HG03045 (cell line): ENCODE data around the gene MAP4.
"Not testable (repeated sequence)": the region's sequence is repeated elsewhere in the genome, so short reads cannot be mapped to it uniquely, and the experiment has no call there.

Experiments used
- ATAC-seq: cut with Tn5 transposase; IDR thresholded peaks from one replicate; pipeline ENCODE4 v1.9.1; 2021; ENCODE audit warnings: mild to moderate bottlenecking, moderate library complexity; ENCODE audit not compliant: unreplicated experiment

MAP4 gene, protein sequence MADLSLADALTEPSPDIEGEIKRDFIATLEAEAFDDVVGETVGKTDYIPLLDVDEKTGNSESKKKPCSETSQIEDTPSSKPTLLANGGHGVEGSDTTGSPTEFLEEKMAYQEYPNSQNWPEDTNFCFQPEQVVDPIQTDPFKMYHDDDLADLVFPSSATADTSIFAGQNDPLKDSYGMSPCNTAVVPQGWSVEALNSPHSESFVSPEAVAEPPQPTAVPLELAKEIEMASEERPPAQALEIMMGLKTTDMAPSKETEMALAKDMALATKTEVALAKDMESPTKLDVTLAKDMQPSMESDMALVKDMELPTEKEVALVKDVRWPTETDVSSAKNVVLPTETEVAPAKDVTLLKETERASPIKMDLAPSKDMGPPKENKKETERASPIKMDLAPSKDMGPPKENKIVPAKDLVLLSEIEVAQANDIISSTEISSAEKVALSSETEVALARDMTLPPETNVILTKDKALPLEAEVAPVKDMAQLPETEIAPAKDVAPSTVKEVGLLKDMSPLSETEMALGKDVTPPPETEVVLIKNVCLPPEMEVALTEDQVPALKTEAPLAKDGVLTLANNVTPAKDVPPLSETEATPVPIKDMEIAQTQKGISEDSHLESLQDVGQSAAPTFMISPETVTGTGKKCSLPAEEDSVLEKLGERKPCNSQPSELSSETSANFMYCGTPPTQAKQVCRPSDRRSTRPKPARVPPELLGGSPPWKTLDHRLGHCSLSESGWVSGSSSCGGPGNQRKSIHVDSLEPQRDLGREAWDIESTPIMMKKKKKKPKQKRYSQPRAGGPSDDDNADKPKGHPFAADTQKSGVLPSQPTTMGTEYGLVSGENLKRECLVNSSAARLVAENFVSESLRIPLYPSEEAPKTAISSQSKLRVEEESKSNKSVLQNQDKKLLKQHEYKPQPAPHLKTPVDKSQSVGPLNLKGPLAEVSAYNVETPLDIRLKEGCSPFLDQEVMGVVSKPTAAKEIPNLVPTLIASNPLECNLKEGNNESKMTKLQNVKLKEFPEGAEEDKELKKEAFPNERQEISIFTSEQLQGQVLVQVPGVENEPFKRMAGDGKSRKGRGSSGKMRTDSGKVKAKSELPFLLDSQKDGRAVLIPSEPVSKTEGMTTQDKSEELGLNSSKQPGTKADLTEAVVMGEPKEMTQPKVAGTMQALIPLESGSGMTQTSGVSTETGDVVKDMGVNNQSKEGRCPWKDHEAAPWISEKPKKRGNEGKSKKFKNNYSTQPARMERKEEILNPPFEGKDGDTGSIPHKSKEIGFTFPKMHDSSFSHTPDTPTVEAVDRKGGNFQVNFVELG (N-terminal part only)

DNA sequence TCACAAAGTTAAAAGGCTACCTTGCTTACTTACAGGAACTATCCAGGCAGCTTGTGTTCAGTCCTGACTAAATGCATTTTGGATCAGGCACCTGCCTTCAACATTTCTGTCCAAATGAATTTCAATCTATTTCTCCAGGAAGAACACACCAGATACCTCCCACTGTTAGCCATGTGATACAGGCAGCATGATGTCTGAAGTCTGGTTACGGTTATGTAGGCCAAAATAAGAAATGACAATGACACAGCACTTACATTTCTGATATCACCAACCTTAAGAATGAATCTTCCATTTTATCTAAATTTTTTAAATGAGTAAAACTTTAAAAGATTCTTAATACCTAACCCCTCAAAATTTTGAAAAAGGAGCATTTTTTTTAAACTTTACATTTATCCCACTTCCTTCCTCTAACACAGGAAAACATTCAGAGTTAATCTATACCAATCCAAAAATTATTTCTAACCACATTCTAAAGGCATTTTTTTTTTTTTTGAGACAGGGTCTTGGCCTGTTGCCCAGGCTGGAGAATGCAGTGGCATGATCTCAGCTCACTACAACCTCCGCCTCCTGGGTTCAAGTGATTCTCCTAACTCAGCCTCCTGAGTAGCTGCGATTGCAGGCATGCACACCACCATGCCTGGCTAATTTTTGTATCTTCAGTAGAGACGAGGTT, at the start of gene MAP4:
Gene MAP4, minus strand, starts transcription at position 116 of the 673 bp plus-strand sequence. CDS start 17,556 bp downstream, outside the sequence.
- no peak for ATAC-seq

DNA sequence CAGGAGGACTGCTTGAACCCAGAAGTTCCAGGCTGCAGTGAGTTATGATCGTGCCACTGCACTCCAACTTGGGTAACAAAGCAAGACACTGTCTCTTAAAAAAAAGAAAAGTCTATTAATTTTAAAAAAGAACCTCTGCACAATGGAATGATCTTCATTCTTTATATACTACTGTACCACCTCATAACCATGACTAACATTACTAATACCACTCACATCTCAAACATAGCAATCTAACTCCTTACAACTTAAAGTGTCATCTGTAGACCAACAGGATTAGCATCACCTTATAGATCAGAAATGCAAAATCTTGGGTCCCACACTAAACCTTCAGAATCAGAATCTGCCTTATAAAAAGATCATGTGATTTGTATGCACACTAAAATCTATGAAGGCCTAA, 48.8 kb upstream of the MAP4 start:
- no peak for ATAC-seq

DNA sequence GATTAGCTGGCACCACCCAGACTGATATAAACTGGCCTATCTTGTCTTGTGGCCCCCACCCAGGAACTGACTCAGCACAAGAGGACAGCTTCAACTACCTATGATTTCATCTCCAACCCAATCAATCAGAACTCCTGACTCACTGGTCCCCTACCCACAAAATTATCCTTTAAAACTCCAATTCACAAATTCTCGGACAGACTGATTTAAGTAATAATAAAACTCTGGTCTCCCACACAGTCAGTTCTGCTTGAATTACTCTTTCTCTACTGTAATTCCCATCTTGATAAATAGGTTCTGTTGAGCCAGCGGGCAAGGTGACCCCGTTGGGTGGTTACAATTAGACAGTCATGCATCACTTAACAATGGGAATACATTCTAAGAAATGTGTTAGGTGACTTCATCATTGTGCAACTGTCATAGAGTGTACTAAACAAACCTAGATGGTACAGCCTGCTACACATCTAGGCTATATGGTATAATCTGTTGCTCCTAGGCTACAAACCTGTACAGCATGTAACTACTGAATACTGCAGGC, 48.1 kb upstream of the MAP4 start:
- ATAC-seq = no peak

DNA sequence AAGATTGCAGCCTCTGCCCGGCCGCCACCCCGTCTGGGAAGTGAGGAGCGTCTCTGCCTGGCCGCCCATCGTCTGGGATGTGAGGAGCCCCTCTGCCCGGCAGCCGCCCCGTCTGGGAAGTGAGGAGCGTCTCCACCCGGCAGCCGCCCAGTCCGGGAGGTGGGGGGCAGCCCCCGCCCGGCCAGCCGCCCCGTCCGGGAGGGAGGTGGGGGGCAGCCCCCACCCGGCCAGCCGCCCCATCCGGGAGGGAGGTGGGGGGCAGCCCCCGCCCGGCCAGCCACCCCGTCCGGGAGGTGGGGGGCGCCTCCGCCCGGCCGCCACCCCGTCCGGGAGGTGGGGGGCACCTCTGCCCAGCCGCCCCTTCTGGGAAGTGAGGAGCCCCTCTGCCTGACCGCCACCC, 45.4 kb upstream of the MAP4 start:
- not testable (repeated sequence) for ATAC-seq

DNA sequence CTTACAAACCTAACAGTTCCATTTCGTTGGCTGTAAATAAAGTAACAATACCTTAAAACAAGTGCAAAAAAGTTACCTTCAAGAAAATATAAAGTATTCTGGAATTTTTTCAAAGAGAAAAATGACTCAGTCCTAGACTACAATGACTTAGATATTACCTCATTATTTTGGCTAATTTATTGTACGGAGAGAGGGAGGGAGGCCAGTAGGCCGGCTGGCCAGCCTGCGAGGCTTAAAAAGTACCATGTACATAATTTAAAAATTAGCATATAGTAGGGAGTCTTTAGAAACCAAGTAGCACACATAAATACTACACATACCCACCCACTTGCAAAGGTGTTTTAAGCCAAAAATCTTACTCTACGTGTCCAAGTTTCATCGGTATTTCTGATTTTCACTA, 41.9 kb upstream of the MAP4 start:
- ATAC-seq = no peak

DNA sequence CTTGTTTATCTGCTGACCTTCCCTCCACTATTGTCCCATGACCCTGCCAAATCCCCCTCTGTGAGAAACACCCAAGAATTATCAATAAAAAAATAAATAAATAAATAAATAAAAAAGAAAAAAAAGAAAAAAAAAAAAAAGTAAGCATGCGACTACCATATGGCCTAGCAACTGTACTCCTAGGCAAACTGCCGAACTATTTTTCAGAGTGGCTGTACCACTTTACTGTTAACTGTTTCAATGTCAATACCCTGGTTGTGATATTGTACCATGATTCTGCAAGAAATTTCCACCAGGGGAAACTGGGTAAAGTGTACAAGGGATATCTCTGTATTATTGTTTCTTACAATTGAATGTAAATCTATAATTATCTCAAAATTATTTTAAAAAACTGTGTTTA, 41.3 kb upstream of the MAP4 start:
- ATAC-seq = no peak

DNA sequence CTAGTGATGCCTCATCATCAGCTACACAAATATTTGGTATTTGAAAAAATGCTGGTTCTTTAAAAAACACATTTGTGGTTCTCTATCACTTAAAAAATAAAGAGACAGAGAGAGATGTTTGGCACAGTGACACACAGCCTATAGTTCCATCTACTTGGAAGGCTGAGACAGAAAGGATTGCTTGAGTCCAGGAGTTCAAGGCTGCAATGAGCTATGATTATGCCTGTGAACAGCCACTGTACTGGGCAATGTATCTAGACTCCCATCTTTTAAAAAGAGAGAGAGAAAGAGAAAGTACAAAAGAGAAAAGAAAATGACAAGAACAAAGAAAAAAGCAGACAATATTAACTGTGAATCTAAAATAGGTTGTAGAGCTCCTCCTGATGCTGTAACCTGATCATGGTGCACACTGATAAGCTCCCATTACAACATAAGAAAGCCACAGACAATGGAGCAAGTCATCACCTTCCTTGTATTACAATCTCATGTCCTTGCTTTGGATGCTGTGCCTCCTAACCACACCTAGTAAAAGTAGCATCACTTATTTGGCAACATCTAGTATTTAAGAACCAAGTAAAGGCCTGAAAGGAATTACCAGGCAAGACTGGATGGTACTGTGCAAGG, 31.7 kb upstream of the MAP4 start:
- no peak for ATAC-seq

DNA sequence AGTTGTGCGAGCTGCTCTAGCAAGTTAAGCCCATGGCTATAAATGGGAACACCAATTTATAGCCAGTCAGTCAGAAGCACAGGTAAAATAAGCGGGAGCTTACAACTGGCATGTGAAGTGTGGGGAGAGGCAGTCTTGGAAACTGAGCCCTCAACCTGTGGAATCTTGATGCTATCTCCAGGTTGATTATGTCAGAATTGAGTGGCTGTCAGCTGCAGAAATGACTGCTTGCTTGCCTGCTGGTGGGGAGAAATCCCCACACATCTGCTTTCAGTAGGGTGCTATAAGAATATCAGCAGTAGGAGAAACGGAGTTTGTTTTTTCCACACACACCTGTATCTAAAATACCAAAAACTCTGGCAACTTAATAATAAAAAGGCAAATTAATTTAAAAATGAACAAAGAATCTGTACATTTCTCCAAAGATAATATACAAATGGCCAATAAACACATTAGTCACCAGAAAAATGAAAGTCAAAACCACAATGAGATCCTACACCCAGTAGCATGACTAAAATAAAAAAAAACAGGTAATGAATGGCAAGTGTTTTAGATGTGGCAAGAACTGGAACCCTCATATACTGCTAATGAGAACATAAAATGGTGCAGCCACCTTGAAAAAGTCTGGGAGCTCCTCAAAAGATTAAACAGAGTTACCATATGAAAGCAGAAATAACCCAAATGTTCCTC, 26.0 kb upstream of the MAP4 start:
- no peak for ATAC-seq

DNA sequence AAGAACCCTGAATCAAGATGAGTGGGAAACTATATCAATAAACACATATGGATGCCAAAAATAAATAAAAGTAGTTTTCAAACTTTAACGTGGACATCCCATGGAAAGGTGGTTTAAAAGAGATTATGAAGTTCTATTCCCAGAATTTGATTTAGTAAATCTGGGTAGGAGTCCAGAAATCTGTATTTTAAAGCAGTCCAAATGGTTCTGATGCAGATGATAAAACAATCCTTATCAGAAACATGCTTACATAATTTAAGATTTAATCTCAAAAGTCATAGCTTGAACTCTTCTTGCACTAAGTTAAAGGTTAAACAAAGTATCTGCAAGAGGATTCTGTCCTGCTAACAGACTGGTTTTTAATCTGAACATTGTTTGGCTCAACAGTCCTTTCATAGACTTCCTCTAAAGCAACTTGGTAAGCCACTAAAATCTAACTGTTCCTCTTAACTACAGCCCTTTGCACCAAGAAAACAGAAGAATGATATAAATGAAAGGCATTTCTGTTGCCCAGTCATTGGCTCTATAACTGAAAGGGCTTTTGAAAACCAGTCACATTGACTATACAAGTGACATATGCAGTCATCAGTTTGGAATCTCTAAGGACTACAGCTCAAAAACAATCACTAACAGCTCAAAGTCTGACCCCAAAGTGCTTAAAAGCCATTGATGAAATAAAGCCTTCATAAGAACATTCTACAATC, 23.4 kb upstream of the MAP4 start:
- ATAC-seq = no peak

DNA sequence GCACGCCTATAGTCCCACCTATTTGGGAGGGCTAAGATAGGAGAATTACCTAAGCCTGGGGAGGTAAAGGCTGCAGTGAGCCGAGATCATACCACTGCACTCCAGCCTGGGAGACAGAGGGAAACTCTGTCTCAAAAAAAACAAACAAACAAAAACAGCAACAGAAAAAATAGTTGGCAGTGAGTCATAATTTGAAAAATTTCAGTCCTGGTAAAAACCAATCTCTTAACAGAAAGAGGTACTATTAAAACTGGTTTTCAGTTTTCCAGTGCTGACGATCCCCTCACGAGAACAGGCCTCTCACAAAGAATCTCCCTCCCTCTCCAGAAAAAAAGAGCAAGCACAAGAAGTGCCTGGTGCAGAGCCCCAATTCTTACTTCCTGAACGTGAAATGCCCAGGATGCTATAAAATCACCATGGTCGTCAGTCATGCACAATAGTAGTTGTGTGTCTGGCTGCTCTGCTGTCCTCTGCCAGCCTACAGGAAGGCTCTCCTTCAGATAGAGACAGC, 22.8 kb upstream of the MAP4 start:
- ATAC-seq = no peak

DNA sequence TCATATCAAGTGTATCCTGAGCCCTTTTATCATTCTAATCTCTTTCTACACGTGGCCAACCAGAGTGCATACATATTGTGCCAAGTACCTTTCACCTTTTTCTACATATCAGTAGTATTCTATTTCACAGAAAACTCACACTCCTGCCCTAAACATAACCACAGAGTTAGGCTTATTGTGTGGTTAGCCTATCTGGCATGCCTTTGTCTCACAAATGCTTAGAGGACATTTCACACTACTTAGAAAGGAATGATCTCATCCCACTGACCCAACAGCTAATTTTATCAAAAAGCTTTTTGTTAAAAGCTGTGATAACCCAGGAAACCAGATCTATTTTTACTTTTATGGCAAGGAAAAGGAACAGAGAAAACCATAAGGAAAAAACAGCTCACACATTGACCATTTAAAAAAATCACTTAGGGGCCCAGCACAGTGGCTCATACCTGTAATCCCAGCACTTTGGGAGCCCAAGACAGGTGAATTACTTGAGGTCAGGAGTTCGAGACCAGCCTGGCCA, 17.8 kb upstream of the MAP4 start:
- ATAC-seq = no peak

DNA sequence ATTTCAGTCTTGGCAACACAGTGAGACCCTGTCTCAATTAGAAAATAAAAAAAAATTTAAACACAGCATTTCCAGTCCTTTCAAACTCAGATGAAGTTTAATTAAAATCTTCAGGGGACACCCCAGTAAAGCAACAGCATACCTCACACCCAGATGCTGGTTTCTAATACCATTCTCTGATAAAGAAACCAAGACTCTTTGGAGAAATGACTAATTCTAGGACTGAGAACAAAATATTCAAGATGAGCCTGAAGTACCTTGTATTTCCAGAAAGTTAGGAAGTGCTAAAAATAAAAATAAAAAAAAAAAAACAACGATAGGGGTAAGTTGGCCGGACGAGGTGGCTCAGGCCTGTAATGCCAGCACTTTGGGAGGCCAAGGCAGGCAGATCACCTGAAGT, 14.0 kb upstream of the MAP4 start:
- ATAC-seq = no peak

DNA sequence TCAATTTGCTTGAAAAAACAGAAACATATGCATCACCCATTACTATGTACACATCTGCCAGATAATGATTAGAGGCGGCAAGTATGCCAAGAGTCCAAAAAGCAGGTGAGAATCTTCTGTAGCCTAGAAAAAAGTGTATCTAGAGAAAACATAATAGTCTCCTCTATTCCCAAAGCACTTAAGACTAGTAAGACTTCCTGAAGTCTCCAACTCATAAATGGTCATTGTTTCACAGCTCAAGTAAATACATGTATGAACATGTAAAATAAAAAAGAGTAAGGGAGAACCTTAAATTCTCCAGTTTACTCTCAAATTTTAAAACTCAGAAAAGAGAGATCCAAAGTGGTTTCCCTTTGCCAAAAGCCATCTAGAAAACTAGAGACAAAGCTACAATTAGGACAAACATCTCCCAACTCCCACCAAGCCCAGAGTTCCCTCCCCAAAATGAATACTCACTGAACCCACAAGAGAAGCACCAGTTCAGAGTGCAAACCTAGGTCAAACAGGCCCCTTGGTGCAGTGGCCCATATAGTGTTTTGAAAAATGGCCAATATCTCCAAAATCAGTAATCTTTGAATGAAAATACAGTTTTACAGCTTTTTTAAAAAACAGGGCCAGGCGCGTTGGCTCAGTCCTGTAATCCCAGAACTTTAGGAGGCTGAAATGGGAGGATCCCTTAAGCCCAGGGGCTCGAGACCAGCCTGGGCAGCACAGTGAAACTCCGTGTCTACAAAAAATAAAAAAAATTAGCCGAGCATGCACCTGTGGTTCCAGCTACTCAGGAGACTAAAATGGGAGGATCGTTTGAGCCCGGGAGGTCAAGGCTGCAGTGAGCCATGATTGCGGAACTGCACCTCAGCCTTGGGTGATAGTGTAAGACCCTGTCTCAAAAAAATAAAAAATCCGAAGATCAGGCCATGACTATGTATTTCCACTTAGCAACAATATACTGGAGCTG, 11.0 kb upstream of the MAP4 start:
- ATAC-seq = no peak

DNA sequence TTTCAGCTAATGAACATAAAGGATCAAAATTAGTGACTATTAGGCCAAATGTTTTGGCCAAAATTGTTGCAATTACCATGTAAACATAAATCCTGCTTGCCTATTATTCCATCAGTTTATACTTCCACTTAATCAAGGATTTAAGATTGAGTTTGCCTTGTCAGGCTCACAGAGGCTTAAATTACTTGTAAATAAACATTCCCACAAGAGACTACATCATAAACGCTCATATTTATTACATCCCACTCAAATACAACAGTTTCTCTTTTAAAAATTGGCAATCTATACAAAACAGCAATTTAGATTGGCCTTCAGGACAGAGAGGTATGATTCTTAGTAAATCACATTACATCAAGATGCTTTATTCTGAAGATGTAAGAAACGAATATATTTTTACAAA, 9.9 kb upstream of the MAP4 start:
- no peak for ATAC-seq

DNA sequence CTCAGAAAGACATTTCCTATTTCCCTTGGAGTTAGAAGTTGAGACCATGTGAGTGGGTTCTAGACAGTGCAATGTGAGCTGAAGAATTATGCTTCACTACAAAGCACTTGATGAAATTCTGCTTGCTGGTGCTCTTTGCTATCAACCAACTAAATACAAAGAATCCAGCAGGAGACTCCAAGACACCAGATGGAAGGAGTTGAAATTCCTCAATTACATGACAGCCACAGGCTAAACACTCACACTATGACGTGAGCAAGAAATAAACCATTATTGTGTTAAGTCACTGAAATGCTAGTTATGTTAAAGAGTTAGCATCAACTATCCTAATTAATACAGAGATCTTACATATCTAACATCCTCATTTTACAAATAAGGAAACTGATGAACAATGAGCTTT, 8.2 kb upstream of the MAP4 start:
- no peak for ATAC-seq

DNA sequence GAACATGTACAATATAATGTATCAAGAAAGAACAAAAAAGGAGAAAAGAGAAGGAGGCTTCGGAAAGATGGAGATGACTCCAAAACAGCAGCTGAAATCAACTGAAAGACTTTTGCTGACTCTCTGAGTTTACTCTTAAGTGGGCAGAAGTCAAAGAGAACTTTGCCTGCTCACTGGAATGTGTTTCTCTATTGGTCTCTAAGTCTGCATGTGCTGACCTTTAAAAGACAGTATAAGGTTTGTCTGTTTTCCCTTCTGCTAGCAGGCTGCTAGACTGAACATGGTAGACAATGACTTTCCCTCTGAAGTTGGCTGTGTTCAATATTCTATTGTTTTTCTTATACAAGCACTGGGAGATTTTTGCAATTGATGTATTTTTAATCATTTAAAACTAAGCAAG, 7.2 kb upstream of the MAP4 start:
- ATAC-seq = no peak

DNA sequence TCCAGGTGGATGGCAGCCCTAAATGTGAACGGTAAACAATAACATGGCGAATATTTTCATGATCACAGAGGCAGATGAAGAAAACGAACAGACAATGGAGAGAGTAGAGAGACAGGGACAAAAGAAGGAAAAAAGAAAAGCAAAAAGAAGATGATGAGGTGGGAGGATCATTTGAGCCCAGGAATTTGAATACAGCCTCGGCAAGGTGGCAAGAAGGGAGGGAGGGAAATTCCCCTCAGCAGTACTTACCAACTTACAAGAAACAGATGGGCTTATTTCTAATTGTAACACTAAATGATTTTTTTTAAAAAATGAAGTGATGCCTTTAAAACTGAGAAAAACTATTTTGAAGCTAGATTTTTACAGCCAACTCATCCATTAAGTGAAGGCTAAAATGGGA, 6.0 kb upstream of the MAP4 start:
- ATAC-seq = no peak
